ENCODE measurements around the gene CTAG1B.
"Not testable (repeated sequence)": the region's sequence is repeated elsewhere in the genome, so short reads cannot be mapped to it uniquely, and the experiment has no call there.

CTAG1B gene

DNA sequence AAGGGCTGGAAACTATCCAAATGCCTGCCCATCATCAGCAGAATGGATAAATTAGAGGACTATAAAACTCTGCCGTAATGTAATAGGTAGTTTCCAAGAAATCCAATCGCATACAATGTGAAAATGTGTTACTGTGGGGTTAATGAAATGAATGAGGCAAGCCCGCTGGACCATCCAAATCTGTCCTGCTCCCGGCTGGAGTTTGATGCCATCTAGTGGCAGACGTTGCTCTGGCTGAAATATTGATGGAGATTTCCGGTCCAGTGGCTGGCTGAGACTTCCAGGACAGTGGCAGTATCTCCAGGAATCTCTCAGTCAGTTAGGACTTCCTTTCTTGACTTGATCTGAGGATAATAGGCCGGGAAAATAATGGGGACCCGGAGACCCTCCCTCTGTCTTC is 36.1 kb downstream of the CTAG1B start:
- not testable (repeated sequence) for DNase-seq

GRCh38 chrX:154575076-154575475 is 44.0 kb downstream of the CTAG1B start:
- DNase-seq: not testable (repeated sequence)

GRCh38 chrX:154573061-154573460 is 46.0 kb downstream of the CTAG1B start:
- DNase-seq: not testable (repeated sequence)

DNA sequence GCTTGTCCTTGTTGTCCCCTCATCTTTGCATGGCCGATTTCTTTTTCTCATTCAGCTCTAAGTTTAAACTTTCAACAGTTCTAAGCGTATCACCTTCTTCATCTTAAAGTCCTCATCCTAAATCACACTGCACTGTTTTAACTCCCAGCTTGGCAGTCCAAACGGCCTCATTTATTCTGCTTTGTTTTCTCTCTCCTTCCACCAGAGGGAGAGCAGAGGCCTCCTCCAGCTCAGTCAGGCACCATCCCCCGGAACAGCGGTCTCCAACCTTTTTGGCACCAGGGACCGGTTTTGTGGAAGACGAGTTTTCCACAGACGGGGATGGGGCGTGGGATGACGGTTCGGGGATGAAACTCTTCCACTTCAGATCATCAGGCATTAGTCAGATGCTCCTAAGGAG is 48.7 kb downstream of the CTAG1B start:
- not testable (repeated sequence) for DNase-seq

Data from stimulated activated CD4-positive, alpha-beta T cell treated with anti-CD3 and anti-CD28 coated beads, Interleukin-4, amount 100 ng/mL, for 24 hours (primary cell).